Neural progenitor cell (in vitro differentiated cells): ENCODE measurements around the gene CC2D2B. TPM values are rescaled to one million over a fixed set of nuclear protein-coding genes. Genes with fewer than 3 reads are reported as not detected.
A peak's percentile ranks its signal among the peaks of the same experiment; 100 is the strongest.

Experiments used
- DNase-seq: peaks from one replicate; pipeline ENCODE4 v3.0.0-alpha.2; 2016; ENCODE audit warnings: low spot score
- H2AFZ ChIP-seq: fragments of 200-600 bp; sonication (generic); replicated peaks from 2 replicates; pipeline ENCODE4 v1.6.1; 2016; ENCODE audit warnings: antibody characterized with exemption
- H3F3A ChIP-seq: fragments of 200-600 bp; sonication (generic); 2 replicates; pipeline ENCODE4 v1.6.1; 2016; ENCODE audit warnings: antibody characterized with exemption, low read depth
- H3K27ac ChIP-seq: fragments of 200-600 bp; sonication (generic); 2 replicates; pipeline ENCODE4 v1.5.1; 2016; ENCODE audit warnings: mild to moderate bottlenecking
- H3K27me3 ChIP-seq: fragments of 200-600 bp; sonication (generic); 2 replicates; pipeline ENCODE4 v1.6.1; 2016; ENCODE audit warnings: mild to moderate bottlenecking, moderate library complexity
- H3K36me3 ChIP-seq: fragments of 200-600 bp; sonication (generic); 2 replicates; pipeline ENCODE4 v1.5.1; 2016
- H3K4me1 ChIP-seq: fragments of 200-600 bp; sonication (generic); 2 replicates; pipeline ENCODE4 v1.6.1; 2016; ENCODE audit warnings: mixed run types
- H3K4me2 ChIP-seq: fragments of 200-600 bp; sonication (generic); 2 replicates; pipeline ENCODE4 v1.6.1; 2016
- H3K4me3 ChIP-seq: fragments of 200-600 bp; sonication (generic); 2 replicates; pipeline ENCODE4 v1.5.1; 2016
- H3K79me2 ChIP-seq: fragments of 200-600 bp; sonication (generic); 2 replicates; pipeline ENCODE4 v1.6.1; 2016; ENCODE audit warnings: low read depth
- H3K9ac ChIP-seq: fragments of 200-600 bp; sonication (generic); 2 replicates; pipeline ENCODE4 v1.6.1; 2016
- H3K9me3 ChIP-seq: fragments of 200-600 bp; sonication (generic); 2 replicates; pipeline ENCODE4 v1.5.1; 2016; ENCODE audit warnings: low read depth
- H4K20me1 ChIP-seq: fragments of 200-600 bp; sonication (generic); 2 replicates; pipeline ENCODE4 v1.6.1; 2016; ENCODE audit warnings: low read depth
- H3K27ac Mint-ChIP-seq: 3 replicates; pipeline ENCODE4 v1.8.0; 2021; ENCODE audit warnings: mixed read lengths
- H3K27me3 Mint-ChIP-seq: 2 replicates; pipeline ENCODE4 v1.8.0; 2022; ENCODE audit warnings: low read depth, mild to moderate bottlenecking, inconsistent platforms, moderate library complexity, mixed read lengths; ENCODE audit not compliant: insufficient read depth
- H3K36me3 Mint-ChIP-seq: 3 replicates; pipeline ENCODE4 v1.8.0; 2021; ENCODE audit warnings: mixed read lengths
- H3K4me1 Mint-ChIP-seq: 3 replicates; pipeline ENCODE4 v1.8.0; 2021; ENCODE audit warnings: mixed read lengths
- H3K4me3 Mint-ChIP-seq: 3 replicates; pipeline ENCODE4 v1.8.0; 2021; ENCODE audit warnings: mild to moderate bottlenecking, moderate library complexity, mixed read lengths
- H3K9me3 Mint-ChIP-seq: 3 replicates; pipeline ENCODE4 v1.8.0; 2020; ENCODE audit warnings: mixed read lengths
- CTCF ChIP-seq: fragments of 200-600 bp; sonication (generic); IDR thresholded peaks from 2 replicates; pipeline ENCODE4 v1.5.1; 2017; ENCODE audit warnings: antibody characterized with exemption, mild to moderate bottlenecking
- EZH2 ChIP-seq: fragments of 200-600 bp; sonication (generic); IDR thresholded peaks from 2 replicates; pipeline ENCODE4 v1.6.1; 2017; ENCODE audit warnings: antibody characterized with exemption, mild to moderate bottlenecking, moderate library complexity
- EZH2phosphoT487 ChIP-seq: fragments of 200-600 bp; sonication (generic); IDR thresholded peaks from 2 replicates; pipeline ENCODE4 v1.6.1; 2017; ENCODE audit warnings: antibody characterized with exemption
- total RNA-seq: library from RNA; depleted of rRNA; stranded (reverse); fragments of >200 nt; gene quantifications from 2 replicates; pipeline ENCODE4 v1.2.3, GENCODE V29; 2015; ENCODE audit warnings: low replicate concordance

Gene CC2D2B
- total RNA-seq, 1 donor from 2014 or later = 0.37 TPM

- Histone ChIP-seq H3K27me3 (no peaks in the 10 kb centered on the region), H3K4me3 (no peak overlapping the region), H3K36me3 (no peaks in the 10 kb centered on the region), H3K9ac (no peak overlapping the region), H3K9me3 (no peaks in the 10 kb centered on the region), H2AFZ (no peak overlapping the region), H3F3A (no peaks in the 10 kb centered on the region), H3K79me2 (no peaks in the 10 kb centered on the region), H3K4me1 (no peaks in the 10 kb centered on the region), H3K4me2 (no peak overlapping the region), H3K27ac (no peak overlapping the region), H4K20me1 (no peaks in the 10 kb centered on the region)
- Mint-ChIP-seq H3K9me3 (peaks cover 5% of the 10 kb centered on the region), H3K36me3 (no peaks in the 10 kb centered on the region), H3K27ac (no peak overlapping the region), H3K4me1 (no peaks in the 10 kb centered on the region), H3K4me3 (no peak overlapping the region), H3K27me3 (peaks cover 2% of the 10 kb centered on the region)
- TF ChIP-seq CTCF (no peak), EZH2 (no peak), EZH2phosphoT487 (no peak)
- no peak for DNase-seq
Measured at GRCh38 chr10:95963991-95964389, 56.2 kb downstream of the CC2D2B start.

GRCh38 chr10:95964756-95965155 lies 57.0 kb downstream of the CC2D2B start:
- Histone ChIP-seq H3K36me3 (no peaks in the 10 kb centered on the region), H3K9me3 (no peaks in the 10 kb centered on the region)

GRCh38 chr10:95976362-95977229 lies 68.8 kb downstream of the CC2D2B start:
- Histone ChIP-seq H3K27ac (no peak overlapping the region), H2AFZ (peak overlapping the region; percentile 6), H3K79me2 (no peaks in the 10 kb centered on the region), H3K9me3 (no peaks in the 10 kb centered on the region), H3K9ac (no peak overlapping the region), H3F3A (no peaks in the 10 kb centered on the region), H3K4me3 (no peak overlapping the region), H3K4me2 (no peak overlapping the region), H3K36me3 (no peaks in the 10 kb centered on the region), H4K20me1 (no peaks in the 10 kb centered on the region), H3K4me1 (no peaks in the 10 kb centered on the region), H3K27me3 (no peaks in the 10 kb centered on the region)
- H3K9me3 Mint-ChIP-seq = no peaks in the 10 kb centered on the region
- no peak for DNase-seq
- no peak overlapping the region for H3K4me3 Mint-ChIP-seq
- H3K27me3 Mint-ChIP-seq = peaks cover 2% of the 10 kb centered on the region
- no peaks in the 10 kb centered on the region for H3K4me1 Mint-ChIP-seq
- H3K27ac Mint-ChIP-seq = no peak overlapping the region
- TF ChIP-seq EZH2 = no peak
- TF ChIP-seq CTCF = no peak
- TF ChIP-seq EZH2phosphoT487 = no peak
- no peaks in the 10 kb centered on the region for H3K36me3 Mint-ChIP-seq

More at GRCh38 chr10:95964756-95965155, 57.0 kb downstream of the CC2D2B start:
- Histone ChIP-seq H3K4me3 (no peak overlapping the region), H4K20me1 (no peaks in the 10 kb centered on the region), H3K4me1 (no peaks in the 10 kb centered on the region), H3K27ac (no peak overlapping the region), H3F3A (no peaks in the 10 kb centered on the region), H3K9ac (no peak overlapping the region), H2AFZ (no peak overlapping the region), H3K4me2 (no peak overlapping the region), H3K27me3 (no peaks in the 10 kb centered on the region), H3K79me2 (no peaks in the 10 kb centered on the region)
- Mint-ChIP-seq H3K36me3 (no peaks in the 10 kb centered on the region), H3K9me3 (peaks cover 5% of the 10 kb centered on the region), H3K27ac (no peak overlapping the region), H3K4me1 (no peaks in the 10 kb centered on the region), H3K27me3 (peaks cover 2% of the 10 kb centered on the region), H3K4me3 (no peak overlapping the region)
- TF ChIP-seq EZH2 (no peak), EZH2phosphoT487 (no peak), CTCF (no peak)
- no peak for DNase-seq
